Ovary (tissue), 9 donors: ENCODE data around the gene TSPEAR. TPM values are rescaled to one million over a fixed set of nuclear protein-coding genes. Genes with fewer than 3 reads are reported as not detected.
"Not testable (repeated sequence)": the region's sequence is repeated elsewhere in the genome, so short reads cannot be mapped to it uniquely, and the experiment has no call there.

Source experiments
- DNase-seq, 5 donors: peaks; one replicate each; pipeline ENCODE4 v3.0.0-alpha.2; 2019 to 2020
- H3K27ac ChIP-seq, 2 donors: fragments of 200-600 bp; one replicate each; pipeline versions ENCODE4 v1.5.1 to v1.8.0; 2019 to 2022
- H3K27me3 ChIP-seq: fragments of 200-600 bp; one replicate; pipeline ENCODE4 v1.8.0; 2022
- H3K36me3 ChIP-seq: fragments of 200-600 bp; sonication (generic); one replicate; pipeline ENCODE4 v1.5.1; 2019
- H3K4me1 ChIP-seq: one replicate; pipeline ENCODE4 v1.8.1; 2013; ENCODE audit warnings: mild to moderate bottlenecking, moderate library complexity; ENCODE audit not compliant: insufficient read depth
- H3K4me3 ChIP-seq: fragments of 200-600 bp; sonication (generic); one replicate; pipeline ENCODE4 v1.5.1; 2017
- H3K9me3 ChIP-seq, 2 donors: fragments of 200-600 bp in 1 of 2; sonication (generic) in 1 of 2; one replicate each; pipeline versions ENCODE4 v1.5.1 to v1.8.1; 2013 to 2019; ENCODE audit warnings: mild to moderate bottlenecking in 1 of 2, moderate library complexity in 1 of 2
- CTCF ChIP-seq, 3 donors: fragments of 450-650 bp in 2 of 3; fragments of 200-600 bp in 1 of 3; IDR thresholded peaks; one replicate each; pipeline versions ENCODE4 v1.5.1 to v1.8.0; 2016 to 2022; ENCODE audit warnings: antibody characterized with exemption in 3 of 3, mild to moderate bottlenecking in 1 of 3
- EP300 ChIP-seq: sonication (generic); formaldehyde crosslinking; IDR thresholded peaks from one replicate; pipeline ENCODE4 v1.6.1; 2017; ENCODE audit warnings: antibody characterized with exemption
- POLR2A ChIP-seq: fragments of 450-650 bp; IDR thresholded peaks from one replicate; pipeline ENCODE4 v1.6.1; 2017; ENCODE audit warnings: antibody characterized with exemption, mild to moderate bottlenecking, moderate library complexity
- WGBS, 3 donors: extraction: QIAGEN DNeasy Blood & Tissue Kit in 1 of 3; methylation state at CpG; one replicate each; pipeline versions ENCODE4 v1.1.5 to v1.1.7; 2013 to 2017; 5-methylcytosine and 5-hydroxymethylcytosine counted together
- intact Hi-C, 4 donors: fragments of 100-400 bp; cut with DNase I; formaldehyde crosslinking; loops; one replicate each; pipeline versions ENCODE4 v1.11.0 to v1.15.1; 2022 to 2023
- polyA plus RNA-seq, 2 donors: library from polyadenylated mRNA; stranded (reverse); fragments of 200-250 nt in 1 of 2; fragments of 350-450 nt in 1 of 2; fragmentation: Illumina TruSeq in 1 of 2; extraction: RNeasy Lipid Tissue Mini Kit (QIAGEN cat#74804) in 1 of 2; gene quantifications; one replicate each; pipeline ENCODE4 v1.2.3, GENCODE V29; 2013 to 2014
- total RNA-seq, 7 donors: library from RNA; depleted of rRNA in 2 of 7; stranded (reverse); fragments of >200 nt in 2 of 7; fragmentation: NEBNext Ultra II Directional in 3 of 7; extraction: Animal tissue kit (Norgen Biotek cat#: 25700) in 3 of 7; gene quantifications; one replicate each; pipeline versions ENCODE4 v1.1.0 to v1.2.4, GENCODE V29; 2016 to 2023
- donor health status: DM: no; HTN: no; CAD: no; lungs with moderate emphysema.
- donor health status: DM: no; HTN: no; CAD: no.
- donor health status: Bipolar disorder and iron deficiency.
- donor health status: DM: yes; HTN: yes; CAD: no.
- donor health status: DM: no; HTN: no; CAD: no.
- donor health status: DM: yes; HTN: yes; CAD: no.

Gene TSPEAR
- total and polyA plus RNA-seq, 9 donors = 0.07 to 0.27 (median 0.11) TPM; not detected in 4

GRCh38 chr21:44664691-44665090 is 46.7 kb downstream of the TSPEAR start:
- no peaks in the 10 kb centered on the region for H3K9me3 ChIP-seq
- whole genome bisulfite sequencing, 3 donors = 76 to 78% (median 77%) methylated on average over 5 of the region's 5 CpGs
- no peak for TF ChIP-seq EP300
- TF ChIP-seq POLR2A = no peak
- no peak for TF ChIP-seq CTCF (IDR thresholded peaks at IDR 0.05)
- DNase-seq = no peak
- H3K4me1 ChIP-seq = no peaks in the 10 kb centered on the region
- H3K36me3 ChIP-seq = no peaks in the 10 kb centered on the region
- no peak overlapping the region for H3K27ac ChIP-seq
- no peak overlapping the region for H3K4me3 ChIP-seq
- H3K27me3 ChIP-seq = no peaks in the 10 kb centered on the region
- intact Hi-C loops = no loop called here

- H3K4me1 ChIP-seq, H3K4me3 ChIP-seq, H3K9me3 ChIP-seq, DNase-seq, H3K27ac ChIP-seq, intact Hi-C loops, H3K27me3 ChIP-seq, H3K36me3 ChIP-seq: not testable (repeated sequence)
- WGBS, 3 donors = 42 to 50% (median 47%) methylated on average over 7 of the region's 7 CpGs
Measured at GRCh38 chr21:44661567-44661966, 49.8 kb downstream of the TSPEAR start.

- intact Hi-C loops = no loop called here
- H3K4me1 ChIP-seq = no peaks in the 10 kb centered on the region
- H3K27me3 ChIP-seq = no peaks in the 10 kb centered on the region
- no peak overlapping the region for H3K27ac ChIP-seq
- no peaks in the 10 kb centered on the region for H3K9me3 ChIP-seq
- TF ChIP-seq EP300 = no peak
- TF ChIP-seq POLR2A = no peak
- no peak for TF ChIP-seq CTCF (IDR thresholded peaks at IDR 0.05)
- DNase-seq = no peak
- WGBS, 3 donors = 47 to 62% (median 50%) methylated on average over 11 of the region's 11 CpGs
- H3K4me3 ChIP-seq = no peak overlapping the region
- H3K36me3 ChIP-seq = no peaks in the 10 kb centered on the region
Measured at GRCh38 chr21:44658913-44659595, 52.3 kb downstream of the TSPEAR start.

DNA sequence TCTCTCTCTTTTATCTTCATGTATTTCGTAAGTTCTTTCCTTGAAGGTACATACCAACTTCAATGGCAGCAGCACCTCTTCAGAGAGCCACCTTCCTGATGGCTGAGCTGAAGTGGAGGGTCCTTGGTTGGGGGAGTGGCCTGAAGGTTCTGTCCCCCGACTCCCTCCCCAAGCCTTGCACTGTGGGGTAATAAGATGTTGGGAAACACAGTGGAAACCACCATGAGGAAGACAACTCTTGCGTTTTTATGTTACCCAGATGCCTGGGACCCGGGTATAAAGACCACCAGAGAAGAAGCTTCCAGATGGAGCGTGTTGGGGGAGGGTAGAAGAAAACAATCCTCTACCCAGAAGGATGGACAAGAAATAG is 52.8 kb downstream of the TSPEAR start:
- intact Hi-C loops = no loop called here
- no peak overlapping the region for H3K27ac ChIP-seq
- no peak for DNase-seq
- no peaks in the 10 kb centered on the region for H3K36me3 ChIP-seq
- no peaks in the 10 kb centered on the region for H3K27me3 ChIP-seq
- no peaks in the 10 kb centered on the region for H3K9me3 ChIP-seq
- TF ChIP-seq CTCF (IDR thresholded peaks at IDR 0.05) (no peak), EP300 (no peak), POLR2A (no peak)
- no peak overlapping the region for H3K4me3 ChIP-seq
- no peaks in the 10 kb centered on the region for H3K4me1 ChIP-seq
- 73 to 83% (median 76%) methylated on average over 5 of the region's 5 CpGs for WGBS, 3 donors

DNA sequence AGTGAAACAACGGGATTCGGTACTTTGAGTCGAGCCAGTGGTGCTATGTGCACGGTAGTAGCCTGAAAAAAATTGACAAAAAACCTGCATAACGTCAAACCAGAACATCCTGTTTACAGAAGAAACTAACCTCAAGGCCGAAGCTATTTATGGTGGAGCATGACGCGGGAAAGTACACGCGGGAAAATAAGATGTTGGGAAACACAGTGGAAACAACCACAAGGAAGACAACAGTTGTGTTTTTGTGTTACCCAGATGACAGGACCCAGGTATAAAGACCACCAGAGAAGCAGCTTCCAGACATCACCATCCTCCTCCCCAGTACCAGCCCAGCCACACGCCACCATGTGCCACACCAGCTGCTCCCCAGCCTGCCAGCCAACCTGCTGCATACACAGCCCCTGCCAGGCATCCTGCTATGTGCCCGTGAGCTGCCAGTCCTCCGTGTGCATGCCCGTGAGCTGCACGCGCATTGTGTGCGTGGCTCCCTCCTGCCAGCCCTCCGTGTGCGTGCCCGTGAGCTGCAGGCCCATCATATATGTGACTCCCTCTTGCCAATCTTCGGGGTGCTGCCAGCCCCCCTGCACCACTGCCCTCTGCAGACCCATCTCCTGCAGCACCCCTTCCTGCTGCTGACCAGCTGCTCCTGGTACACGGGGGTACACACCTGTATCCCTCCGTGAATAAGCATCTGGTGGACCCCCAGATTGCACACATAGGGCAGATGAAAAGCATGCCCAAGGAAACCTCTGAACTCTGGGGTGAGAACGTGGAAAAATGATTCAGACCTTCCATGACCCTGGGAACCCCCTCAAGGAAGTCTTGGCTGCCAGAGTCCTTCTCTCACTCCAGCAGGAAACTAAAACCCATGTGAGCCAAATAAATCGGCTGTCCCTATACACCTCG is 53.5 kb downstream of the TSPEAR start, which contains the start of gene KRTAP12-3:
Gene KRTAP12-3, plus strand, starts transcription at position 298 of the 906 bp plus-strand sequence. Its CDS starts 48 bp downstream, at position 346.
- H3K4me3 ChIP-seq = no peak within 1 kb of the TSS
- DNase-seq = no peak
- WGBS, 3 donors = 75 to 77% (median 77%) methylated on average over 26 of the region's 26 CpGs
- no peaks in the 10 kb centered on the region for H3K4me1 ChIP-seq
- no peak within 1 kb of the TSS for H3K27ac ChIP-seq
- TF ChIP-seq EP300 = no peak
- no peaks in the 10 kb centered on the region for H3K36me3 ChIP-seq
- intact Hi-C loops = no loop called here
- H3K27me3 ChIP-seq = no peaks in the 10 kb centered on the region
- H3K9me3 ChIP-seq = no peaks in the 10 kb centered on the region
